Spleen (tissue), 7 donors: ENCODE measurements around the gene PDE10A.

Source experiments
- POLR2A ChIP-seq, 3 donors: fragments of 450-650 bp; IDR thresholded peaks; one replicate each; pipeline ENCODE4 v1.5.1; 2017; ENCODE audit warnings: antibody characterized with exemption in 3 of 3, mild to moderate bottlenecking in 1 of 3
- POLR2AphosphoS5 ChIP-seq, 3 donors: sonication (generic); formaldehyde crosslinking; IDR thresholded peaks; one replicate each; pipeline ENCODE4 v1.5.1; 2017; ENCODE audit warnings: antibody characterized with exemption in 3 of 3
- TF ChIP-seq, protein P1 (sequence below), 11 experiments: fragments of 200-600 bp in 7 of 11; fragments of 450-650 bp in 4 of 11; sonication (generic) in 4 of 11; IDR thresholded peaks in 8 of 11; conservative IDR thresholded peaks in 3 of 11; 1 replicate in 7 of 11; 2 replicates in 4 of 11; pipeline versions ENCODE4 v1.4.0 to v1.8.0; 2016 to 2021; ENCODE audit warnings: antibody characterized with exemption in 11 of 11, inconsistent platforms in 4 of 11, mild to moderate bottlenecking in 1 of 11
- donor health status: DM: no; HTN: no; CAD: no; lungs with moderate emphysema.
- donor health status: DM: no; HTN: no; CAD: no.
- donor health status: DM: no; HTN: no; CAD: no.

DNA sequence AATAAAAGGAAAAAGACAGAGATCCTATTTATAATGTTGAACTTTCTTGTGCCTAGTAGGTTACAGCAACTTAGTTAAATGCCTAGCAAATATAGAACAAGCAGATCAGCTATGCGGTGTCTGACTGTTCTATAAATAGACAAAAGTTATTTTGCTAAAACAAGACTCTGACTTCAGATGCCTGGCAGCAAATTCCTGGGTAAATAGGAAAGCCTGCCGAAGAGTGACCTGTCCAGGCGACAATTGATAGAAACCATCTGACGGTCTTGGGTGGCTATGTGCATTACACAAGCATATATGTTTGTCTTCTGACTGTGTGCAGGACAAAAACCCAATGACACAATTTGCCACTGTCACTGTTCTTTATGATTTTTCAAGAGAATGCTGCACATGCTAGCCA lies 38.0 kb upstream of the PDE10A start:
- TF ChIP-seq POLR2A (IDR thresholded peaks at IDR 0.05) (no peak), POLR2AphosphoS5 (IDR thresholded peaks at IDR 0.05) (no peak)
- TF ChIP-seq, protein P1, sequence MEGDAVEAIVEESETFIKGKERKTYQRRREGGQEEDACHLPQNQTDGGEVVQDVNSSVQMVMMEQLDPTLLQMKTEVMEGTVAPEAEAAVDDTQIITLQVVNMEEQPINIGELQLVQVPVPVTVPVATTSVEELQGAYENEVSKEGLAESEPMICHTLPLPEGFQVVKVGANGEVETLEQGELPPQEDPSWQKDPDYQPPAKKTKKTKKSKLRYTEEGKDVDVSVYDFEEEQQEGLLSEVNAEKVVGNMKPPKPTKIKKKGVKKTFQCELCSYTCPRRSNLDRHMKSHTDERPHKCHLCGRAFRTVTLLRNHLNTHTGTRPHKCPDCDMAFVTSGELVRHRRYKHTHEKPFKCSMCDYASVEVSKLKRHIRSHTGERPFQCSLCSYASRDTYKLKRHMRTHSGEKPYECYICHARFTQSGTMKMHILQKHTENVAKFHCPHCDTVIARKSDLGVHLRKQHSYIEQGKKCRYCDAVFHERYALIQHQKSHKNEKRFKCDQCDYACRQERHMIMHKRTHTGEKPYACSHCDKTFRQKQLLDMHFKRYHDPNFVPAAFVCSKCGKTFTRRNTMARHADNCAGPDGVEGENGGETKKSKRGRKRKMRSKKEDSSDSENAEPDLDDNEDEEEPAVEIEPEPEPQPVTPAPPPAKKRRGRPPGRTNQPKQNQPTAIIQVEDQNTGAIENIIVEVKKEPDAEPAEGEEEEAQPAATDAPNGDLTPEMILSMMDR (IDR thresholded peaks at IDR 0.05 in 8 of 11, conservative IDR thresholded peaks at IDR 0.05 in 3 of 11): no peak
